Stimulated activated CD4-positive, alpha-beta T cell treated with anti-CD3 and anti-CD28 coated beads, Interleukin-12 subunit alpha, Interleukin-12 subunit beta, amount 100 ng/mL, for 24 hours (primary cell): ENCODE results near the gene ADAR.
A peak's percentile ranks its signal among the peaks of the same experiment; 100 is the strongest.

Experiments used
- DNase-seq, 2 experiments: peaks; one replicate each; pipeline ENCODE4 v3.0.0-alpha.2; 2020; ENCODE audit warnings: low read depth in 2 of 2

The ADAR gene

DNA sequence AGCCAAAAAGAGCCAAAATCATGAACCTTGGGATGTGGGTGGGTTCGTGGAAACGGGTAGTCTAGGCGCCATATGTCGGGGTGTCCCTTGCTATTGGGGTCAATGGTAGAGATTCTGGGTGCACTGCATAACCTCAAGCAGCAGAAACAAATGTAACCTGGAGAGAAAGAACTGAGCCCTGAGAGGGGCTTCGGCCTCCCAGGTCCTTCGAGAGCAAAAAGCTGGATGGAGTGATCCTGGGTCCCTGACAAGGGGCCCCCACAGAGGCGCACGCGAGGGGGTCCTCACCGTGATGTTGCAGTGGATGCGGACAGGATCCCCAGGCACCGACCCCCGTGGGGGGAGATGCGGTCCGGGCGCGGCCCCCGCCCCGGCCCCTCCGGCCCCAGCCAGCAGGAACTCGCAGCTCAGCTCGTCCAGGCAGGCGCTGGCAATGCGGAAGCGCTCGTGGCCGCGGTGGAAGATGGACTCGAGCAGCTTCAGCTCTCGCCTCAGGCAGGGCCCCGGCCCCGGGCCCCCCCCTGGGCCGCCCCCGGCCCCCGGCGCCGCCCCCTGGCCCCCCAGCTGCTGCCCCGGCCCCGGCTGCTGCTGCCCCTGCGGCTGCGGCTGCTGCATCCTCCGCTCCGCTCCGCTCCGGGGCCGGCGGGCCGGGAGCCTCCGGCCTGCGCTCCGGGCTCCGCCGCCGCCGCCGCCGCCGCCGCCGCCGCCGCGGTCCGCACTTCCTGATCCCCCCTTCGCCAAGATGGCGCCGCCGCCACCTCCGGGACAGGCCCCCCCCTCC lies 49.9 kb downstream of the ADAR start, which contains the start of gene UBE2Q1:
Gene UBE2Q1 (minus strand): TSS at position 724 of the 781 bp plus-strand sequence. CDS start 109 bp downstream, at position 615.
- no peak for DNase-seq

DNA sequence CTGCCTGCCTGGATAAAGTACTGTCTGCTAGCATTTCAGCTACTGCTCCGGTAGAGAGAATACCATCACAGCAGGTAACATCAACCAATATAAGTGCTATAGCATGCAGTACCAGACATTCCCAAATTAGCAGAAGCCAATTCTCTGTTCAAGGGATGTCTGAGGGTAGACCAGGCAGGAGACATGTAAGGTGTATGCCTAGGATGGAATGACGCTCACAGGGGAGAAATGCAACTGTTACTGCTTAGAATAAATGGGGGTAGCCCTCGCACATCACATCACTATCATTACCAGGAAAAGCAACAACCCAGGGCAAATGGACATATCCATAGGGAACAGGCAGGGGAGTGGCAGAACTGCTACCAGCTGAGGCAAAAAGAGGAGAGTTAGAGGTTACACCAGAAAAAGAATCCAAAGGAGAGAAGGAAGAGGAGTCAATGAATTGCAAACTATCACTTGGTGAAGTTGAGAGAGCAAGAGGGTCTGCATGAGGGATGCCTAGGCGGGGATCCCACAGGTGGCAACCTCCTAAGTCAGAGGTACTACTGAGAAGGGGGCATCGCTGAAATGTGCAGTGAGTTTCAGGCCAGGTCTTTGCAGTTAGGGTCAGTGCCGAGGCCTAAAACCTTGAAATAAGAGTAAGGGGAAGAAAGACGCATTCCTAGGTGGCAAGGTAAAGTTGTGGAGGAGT lies 50.6 kb downstream of the ADAR start:
- DNase-seq = no peak

DNA sequence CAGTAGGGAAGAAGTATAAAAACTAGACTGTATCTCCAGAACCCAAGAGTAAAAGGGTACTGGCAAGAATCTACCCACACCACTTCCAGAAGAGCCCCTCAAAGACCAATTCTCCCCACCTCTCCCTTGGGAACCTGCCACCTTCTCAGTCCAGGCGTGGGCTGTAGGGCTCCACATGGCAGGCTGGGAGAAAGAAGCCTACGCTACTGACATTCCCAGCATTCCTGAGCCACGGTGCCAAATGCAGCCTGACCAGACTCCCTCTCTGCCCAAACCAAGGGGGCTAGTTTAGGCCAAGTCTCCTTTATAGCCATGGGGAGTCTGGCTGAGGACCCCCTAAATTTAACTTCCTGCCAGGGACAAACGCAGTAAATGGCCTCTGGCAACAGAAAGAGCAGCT lies 51.6 kb downstream of the ADAR start:
- no peak for DNase-seq

DNA sequence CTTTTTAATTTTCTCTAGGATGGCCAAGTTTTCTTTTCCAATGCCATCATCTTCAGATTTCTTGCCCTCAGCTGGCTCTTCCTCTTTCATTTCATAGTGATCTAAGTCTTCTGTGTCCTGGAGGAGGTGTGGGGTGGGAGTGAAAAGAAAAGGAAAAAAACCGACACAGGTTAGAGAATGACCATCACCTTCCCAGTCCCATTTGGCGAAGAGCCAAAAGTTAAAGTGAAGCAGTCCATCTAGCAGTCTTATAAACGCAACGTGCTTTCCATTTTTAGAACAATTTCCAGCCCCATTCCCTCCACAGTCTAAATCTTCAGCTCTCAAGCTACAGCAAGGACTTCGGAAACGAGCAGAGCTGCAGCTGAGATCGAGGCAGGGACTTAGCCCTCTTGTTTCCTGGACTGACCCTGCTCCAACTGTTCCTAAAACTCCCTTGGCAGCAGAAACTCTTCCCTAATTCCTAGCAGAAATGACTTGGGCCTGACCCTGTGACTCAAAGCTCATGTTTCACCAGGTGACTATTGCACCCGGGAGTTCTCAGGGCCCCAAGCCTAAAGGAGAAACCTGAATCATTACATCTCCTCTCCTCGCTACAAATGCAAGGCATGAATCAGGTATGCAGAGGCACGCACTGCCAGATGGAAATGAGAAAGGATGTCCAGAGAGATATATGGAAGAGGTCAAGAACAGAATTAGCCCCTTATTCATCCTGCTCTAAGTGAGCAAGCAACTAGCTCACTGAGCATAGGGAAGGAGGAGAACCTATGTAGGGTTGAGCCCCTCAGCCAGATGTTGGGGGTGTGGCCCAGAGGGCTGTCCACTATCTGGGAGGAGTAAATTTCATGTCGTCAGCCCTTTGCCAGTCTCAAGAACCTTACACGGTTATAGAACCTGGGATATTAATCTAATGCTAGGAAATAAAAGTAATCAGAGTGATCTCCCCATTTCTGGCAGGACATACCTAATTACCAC lies 54.6 kb downstream of the ADAR start:
- no peak for DNase-seq

DNA sequence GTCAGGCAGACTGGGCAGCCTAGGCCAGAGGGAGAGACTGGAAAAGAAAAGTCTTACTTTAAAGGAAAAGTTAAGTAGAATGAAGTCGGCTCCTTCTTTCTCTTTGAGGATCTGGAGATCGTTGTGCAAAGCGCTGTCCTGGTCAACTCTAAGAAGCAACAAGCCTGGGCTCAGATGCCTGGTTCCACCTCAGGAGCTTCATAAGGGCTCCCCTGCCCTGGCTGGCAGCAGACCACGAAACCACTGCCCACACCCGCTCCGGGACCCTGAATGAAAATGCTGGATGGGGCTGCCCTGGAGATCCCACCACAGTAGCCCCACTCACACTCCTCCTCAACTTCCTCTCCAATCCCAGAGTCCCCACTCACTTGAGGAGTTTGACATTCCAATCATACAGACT lies 56.0 kb downstream of the ADAR start:
- no peak for DNase-seq

DNA sequence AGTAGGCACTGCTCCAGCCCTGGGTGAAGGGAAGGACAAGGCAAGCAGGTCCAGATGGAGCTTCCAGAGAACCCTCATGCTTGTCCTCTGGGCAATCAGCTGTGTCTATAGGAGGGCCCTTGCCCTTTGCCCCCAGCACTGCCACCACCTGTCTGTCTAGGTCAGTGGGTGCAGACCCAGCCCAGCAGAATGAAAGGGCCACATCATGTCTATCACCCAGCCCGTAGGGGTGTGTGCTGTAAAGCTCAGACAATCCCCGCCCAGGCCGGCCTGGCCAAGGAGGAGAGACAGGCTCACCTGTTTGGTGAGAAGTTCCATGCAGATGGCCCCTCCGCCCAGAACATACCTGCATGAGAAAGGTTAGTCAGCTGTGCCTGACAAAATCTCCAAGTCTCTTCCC lies 56.5 kb downstream of the ADAR start:
- no peak for DNase-seq

DNA sequence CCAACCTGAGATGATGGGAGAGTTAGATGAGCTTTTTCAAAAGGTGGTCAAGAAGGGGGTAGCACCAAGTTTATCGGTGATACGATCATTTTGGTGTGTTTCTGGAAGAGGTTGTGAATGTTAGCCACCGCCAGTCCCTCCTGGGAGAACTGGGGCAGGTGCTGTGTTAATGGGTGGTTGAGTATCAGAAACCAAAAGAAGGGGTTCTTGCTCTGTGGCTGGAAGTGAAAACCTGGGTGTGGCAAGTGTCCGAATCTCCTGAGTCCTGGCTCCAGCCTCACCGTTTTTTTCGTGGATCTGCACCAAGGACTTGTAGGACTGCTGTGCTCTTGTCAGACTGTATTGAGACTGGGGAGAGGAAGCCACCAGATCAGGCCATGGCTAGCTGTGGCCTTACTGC lies 57.3 kb downstream of the ADAR start:
- DNase-seq = no peak

DNA sequence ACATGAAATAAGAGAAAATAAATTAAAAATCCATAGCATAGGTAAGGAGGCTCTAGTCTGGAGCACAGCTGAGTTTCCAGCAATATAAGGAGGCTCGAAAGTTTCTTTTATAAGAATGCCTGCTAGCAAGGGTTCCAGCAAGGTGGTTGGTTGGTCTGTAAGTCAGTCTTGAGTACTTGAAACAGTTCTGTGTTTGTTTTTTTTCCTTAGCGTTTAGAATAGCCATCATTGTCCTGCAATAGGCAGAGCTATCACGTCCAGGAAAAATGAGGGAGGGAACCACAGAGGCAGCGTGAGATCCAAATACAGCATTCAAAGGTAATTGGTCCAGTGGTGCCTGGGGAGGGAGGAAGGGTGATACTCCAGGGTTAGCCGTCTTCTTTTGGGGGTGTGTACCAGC lies 57.9 kb downstream of the ADAR start:
- DNase-seq = no peak

DNA sequence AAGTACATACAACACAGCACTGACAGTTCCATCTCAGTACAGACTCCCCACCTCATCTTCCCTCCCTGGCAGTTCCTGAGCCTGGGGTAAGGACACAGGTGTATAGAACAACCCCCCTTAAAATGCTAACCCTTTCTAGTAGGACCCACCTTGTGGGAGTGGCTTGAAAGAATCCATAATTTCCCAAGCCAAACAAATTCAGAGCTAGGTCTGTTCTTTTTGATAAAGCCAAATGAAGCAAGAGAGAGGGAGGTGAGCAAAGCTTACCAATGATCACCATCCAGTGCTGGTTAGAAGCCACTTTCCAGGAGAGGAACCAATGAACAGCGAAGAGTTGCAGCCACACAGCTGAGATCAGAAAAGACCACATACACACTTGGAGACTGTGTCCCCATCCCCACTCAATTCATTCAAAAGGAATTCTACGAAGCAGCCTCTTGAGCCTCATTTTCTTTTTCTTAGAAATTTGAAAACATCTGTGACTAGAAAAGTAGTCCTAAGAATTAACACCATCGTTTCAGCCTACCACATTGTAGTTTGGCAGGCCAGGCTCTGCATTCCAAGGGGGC lies 58.7 kb downstream of the ADAR start:
- no peak for DNase-seq

DNA sequence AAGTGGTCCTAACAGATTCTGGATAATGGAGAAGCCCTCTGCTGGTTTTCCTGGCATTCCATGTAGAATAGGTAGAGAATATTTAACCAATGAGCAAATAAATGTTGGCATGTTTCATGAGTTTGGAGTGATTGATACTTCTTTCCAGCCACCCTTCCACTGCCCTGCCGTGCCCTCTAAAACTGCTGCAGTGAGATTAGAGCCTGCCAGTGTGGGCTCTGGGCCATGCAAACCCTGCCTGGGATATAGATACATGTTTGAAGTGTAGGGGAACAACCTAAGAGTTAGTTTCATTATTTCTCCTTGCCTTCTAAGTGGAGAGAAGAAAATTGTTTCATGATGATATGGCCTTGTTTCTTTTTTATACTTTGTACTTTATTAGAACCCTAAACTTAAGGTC lies 60.0 kb downstream of the ADAR start:
- DNase-seq = no peak

DNA sequence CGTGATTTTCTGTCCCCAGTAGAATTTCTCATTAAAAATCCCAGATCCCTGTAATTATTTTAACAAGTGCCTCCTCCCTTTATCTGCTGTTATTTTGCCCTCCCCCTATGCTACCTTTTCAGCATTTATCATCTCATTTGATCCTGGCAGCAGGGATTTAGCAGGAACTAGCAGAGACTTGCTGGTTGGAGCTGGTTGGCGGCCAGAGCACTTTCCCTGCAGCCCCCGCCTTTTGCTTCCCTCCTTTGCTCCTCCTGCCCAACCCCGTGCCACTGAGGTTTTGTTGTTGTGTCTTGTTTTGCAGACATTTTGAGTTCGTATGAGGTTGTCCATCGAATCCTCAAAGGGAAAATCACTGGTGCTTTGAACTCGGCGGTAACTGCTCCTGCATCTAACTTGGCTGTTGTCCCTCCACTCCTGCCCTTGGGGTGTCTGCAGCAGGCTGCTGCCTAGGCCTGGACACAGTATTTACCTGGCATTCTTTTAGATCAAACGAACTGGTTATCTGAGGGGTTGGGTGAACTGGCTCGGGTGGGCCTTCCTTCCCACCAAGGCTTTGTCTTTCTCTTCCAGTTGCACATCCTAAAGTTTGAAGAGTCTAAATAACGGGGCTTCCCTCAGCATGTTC lies 60.8 kb downstream of the ADAR start:
- no peak for DNase-seq

DNA sequence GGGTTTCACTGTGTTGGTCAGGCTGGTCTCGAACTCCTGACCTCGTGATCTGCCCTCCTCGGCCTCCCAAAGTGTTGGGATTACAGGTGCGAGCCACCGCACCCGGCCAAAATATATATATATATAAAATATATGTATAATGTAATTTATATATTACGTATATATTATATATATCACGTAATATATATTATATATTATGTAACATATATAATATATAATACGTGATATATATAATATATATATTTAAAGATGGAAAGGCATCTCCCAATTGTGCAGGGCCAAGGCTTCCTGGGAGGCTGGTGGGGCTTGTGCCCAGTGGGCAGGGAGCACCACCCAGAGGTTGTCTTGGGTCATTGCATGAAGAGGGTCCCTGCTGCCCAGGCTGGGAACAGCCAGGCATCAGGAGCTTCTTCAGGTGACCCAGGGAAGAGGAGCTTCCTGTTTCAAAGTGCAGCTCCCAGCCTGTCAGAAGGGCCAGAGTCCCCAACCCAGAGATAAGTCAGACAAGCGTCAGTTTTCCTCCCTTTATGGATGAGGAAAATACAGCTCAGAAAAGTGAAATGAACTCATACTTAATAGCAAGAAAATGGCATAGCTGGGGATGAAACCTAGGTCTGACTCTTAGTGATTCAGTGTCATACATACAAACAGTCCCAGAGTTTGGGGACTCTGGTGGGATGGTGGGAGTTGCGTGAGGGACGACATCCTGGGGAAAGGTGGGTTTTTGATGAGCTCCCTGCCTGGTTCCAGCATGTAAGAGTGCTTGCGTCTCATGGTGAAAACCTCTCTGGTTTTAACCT lies 61.5 kb downstream of the ADAR start:
- peak in 1 of 2 experiments; percentile 51 for DNase-seq

DNA sequence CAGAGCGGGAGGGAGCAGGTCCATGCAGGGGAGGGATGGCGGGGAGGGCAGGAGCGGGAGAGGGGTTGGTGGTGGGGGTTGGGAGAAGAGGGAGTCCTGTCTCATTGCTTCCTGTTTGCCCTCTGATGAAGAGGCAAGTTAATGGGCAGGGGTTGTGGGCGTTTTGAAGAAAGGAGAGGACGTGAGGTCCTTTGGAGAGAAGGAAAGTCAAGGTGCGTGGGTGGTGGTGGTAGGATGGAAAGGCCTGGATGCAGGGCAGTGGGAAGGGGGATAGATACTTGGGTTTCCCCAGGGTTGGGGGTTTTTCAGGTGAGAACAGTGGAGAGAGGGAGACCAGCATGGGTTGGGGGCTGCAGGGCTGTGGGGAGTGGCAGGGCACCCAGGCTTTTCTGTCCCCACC lies 66.8 kb downstream of the ADAR start:
- DNase-seq = no peak

DNA sequence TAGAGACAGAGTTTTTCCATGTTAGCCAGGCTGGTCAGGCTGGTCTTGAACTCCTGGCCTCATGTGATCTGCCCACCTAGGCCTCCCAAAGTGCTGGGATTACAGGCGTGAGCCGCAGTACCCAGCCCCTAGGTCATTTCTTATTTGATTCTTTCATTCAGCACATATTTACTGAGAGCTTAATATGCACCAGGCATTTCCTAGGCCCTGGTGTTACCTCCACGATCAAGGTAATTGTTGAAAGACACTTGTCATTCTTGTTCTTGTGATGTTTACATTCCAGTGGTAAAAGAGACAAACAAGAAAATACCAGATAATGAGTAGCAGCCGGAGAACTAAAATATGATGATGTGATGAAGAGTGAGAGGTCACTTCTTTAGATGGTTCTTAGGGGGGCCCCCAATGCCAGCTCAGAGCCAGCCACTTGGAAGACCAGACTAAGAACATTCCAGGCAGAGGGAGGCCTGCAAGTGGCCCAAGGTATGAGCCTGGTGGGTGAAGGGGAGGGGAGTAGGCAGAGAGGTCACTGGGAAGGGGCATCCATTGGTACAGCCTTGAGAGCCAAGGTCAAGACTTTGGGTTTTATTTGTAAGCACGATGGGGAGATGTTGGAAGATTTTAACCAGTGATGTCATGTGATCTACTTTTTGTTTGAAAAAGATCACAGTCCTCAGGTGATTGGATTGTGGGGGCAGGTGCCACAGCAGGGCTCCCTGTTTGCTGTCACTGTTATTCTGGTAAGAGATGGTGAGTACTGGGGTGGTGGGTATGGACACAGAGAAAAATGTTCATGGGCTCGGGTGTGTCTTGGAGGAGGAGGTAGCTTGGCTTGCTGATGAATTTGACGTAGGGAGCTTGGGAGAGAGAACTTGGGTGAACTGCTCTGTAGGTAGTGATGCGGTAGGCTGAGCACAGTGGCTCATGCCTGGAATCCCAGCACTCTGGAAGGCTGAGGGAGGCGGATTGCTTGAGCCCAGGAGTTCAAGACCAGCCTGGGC lies 68.2 kb downstream of the ADAR start:
- DNase-seq = no peak

DNA sequence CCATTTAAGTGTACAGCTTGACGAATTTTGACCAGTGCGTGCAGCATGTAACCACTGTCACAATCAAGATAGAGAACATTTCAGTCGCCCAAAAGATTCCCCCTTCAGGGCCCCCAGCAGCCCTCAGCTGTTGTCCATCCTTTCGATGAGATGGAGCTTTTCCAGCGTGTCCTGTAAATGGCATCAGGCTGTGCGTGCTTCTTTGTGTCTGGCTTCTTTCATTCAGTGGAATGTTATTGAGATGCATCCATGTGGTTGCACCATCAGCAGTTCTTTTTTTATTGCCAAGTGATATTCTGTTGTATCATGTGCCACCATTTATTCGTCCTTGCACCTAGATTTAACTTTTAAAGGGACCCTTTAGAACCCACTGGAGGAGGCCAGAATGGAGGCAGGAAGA lies 71.4 kb downstream of the ADAR start:
- no peak for DNase-seq

DNA sequence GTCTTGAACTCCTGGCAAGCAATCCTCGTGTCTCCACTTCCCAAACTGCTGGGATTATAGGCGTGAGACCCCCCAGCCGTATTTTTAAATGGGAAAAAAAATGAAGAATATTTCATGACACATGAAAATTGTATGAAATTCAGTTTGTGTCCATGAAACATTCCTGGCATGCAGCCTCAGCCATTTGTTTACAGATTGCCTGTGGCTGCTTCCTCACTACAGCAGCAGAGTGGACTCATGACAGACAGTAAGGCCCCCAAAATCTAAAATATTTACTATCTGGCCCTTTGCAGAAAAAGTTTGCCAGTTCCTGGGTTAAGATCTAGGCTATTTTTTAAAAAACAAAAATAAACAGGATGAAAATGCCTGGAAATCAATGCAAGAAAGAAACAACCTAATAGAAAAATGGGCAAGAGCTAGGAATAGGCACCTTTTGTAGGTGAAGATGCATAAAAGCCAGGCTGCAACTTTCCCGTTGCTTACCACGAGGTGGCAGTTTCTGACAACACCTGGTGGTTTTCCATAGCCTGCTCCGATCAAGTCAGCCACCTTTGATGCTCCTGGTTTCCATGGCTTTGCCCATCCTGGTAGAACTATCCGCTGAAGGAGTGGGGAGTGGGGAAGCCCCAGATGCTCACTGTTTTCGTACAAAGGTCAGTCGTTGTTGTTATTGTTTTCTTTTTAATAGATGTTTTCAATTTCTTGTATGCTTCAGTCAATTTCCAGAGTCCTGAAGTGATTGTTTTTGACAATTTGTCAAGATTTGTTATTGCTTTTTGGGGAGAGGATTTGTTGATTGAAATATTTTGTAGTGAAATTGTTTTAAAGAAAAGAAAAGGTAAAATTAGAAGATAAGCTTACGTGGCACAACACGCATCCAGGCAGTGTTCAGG lies 73.8 kb downstream of the ADAR start:
- no peak for DNase-seq
